Body of pancreas (tissue), 4 donors: ENCODE data around the gene PTEN. TPM values are rescaled to one million over a fixed set of nuclear protein-coding genes. Genes with fewer than 3 reads are reported as not detected.
"Not testable (repeated sequence)": the region's sequence is repeated elsewhere in the genome, so short reads cannot be mapped to it uniquely, and the experiment has no call there.

Experiments
- ATAC-seq: fragments of 150-250 bp; one replicate; pipeline ENCODE4 v1.9.1; 2016
- DNase-seq, 4 donors: peaks; one replicate each; pipeline ENCODE4 v3.0.0-alpha.2; 2019
- H3K27ac ChIP-seq, 4 donors: fragments of 200-600 bp; sonication (generic); 1 replicate in 3 of 4; 2 replicates in 1 of 4; pipeline versions ENCODE4 v1.5.1 to v1.6.1; 2016 to 2019; ENCODE audit warnings: mild to moderate bottlenecking in 1 of 4, mixed read lengths in 1 of 4, moderate library complexity in 1 of 4
- H3K27me3 ChIP-seq, 2 donors: fragments of 200-600 bp; sonication (generic); one replicate each; pipeline ENCODE4 v1.6.0; 2016; ENCODE audit warnings: mild to moderate bottlenecking in 1 of 2
- H3K36me3 ChIP-seq, 2 donors: fragments of 200-600 bp; sonication (generic); replicated peaks in 1 of 2; 2 replicates each; pipeline ENCODE4 v1.5.1; 2016; ENCODE audit warnings: low read depth in 2 of 2; ENCODE audit not compliant: insufficient read depth in 1 of 2
- H3K4me1 ChIP-seq: fragments of 200-600 bp; sonication (generic); one replicate; pipeline ENCODE4 v1.6.0; 2016
- H3K4me3 ChIP-seq, 2 donors: fragments of 200-600 bp; sonication (generic); 1 replicate in 1 of 2; 2 replicates in 1 of 2; pipeline ENCODE4 v1.5.1; 2016 to 2019
- H3K9me3 ChIP-seq, 3 donors: fragments of 200-600 bp; sonication (generic); 1 replicate in 2 of 3; 2 replicates in 1 of 3; pipeline ENCODE4 v1.5.1; 2016
- POLR2A ChIP-seq, 3 donors: fragments of 450-650 bp; IDR thresholded peaks; one replicate each; pipeline ENCODE4 v1.6.1; 2016; ENCODE audit warnings: antibody characterized with exemption in 3 of 3, mild to moderate bottlenecking in 2 of 3
- WGBS, 2 donors: methylation state at CpG; one replicate each; pipeline ENCODE4 v1.1.5; 2017; 5-methylcytosine and 5-hydroxymethylcytosine counted together
- intact Hi-C: fragments of 100-400 bp; cut with DNase I; formaldehyde crosslinking; loops from one replicate; pipeline ENCODE4 v1.15.1; 2023
- total RNA-seq, 2 donors: library from RNA; depleted of rRNA; stranded (reverse); fragments of >200 nt; gene quantifications; one replicate each; pipeline ENCODE4 v1.1.0, GENCODE V29; 2016
- TF ChIP-seq, protein P1 (sequence below), 7 experiments: fragments of 450-650 bp in 4 of 7; fragments of 200-600 bp in 3 of 7; sonication (generic) in 3 of 7; IDR thresholded peaks; one replicate each; pipeline ENCODE4 v1.5.1; 2016 to 2019; ENCODE audit warnings: antibody characterized with exemption in 7 of 7

Gene PTEN
- total RNA-seq, 2 donors from 2014 or later, result 105 to 227 TPM

GRCh38 chr10:87895430-87895829 lies 32.0 kb downstream of the PTEN start:
- DNase-seq, result no peak
- no peak overlapping the region for H3K27ac ChIP-seq
- TF ChIP-seq POLR2A (IDR thresholded peaks at IDR 0.05), result no peak
- TF ChIP-seq, protein P1, sequence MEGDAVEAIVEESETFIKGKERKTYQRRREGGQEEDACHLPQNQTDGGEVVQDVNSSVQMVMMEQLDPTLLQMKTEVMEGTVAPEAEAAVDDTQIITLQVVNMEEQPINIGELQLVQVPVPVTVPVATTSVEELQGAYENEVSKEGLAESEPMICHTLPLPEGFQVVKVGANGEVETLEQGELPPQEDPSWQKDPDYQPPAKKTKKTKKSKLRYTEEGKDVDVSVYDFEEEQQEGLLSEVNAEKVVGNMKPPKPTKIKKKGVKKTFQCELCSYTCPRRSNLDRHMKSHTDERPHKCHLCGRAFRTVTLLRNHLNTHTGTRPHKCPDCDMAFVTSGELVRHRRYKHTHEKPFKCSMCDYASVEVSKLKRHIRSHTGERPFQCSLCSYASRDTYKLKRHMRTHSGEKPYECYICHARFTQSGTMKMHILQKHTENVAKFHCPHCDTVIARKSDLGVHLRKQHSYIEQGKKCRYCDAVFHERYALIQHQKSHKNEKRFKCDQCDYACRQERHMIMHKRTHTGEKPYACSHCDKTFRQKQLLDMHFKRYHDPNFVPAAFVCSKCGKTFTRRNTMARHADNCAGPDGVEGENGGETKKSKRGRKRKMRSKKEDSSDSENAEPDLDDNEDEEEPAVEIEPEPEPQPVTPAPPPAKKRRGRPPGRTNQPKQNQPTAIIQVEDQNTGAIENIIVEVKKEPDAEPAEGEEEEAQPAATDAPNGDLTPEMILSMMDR (IDR thresholded peaks at IDR 0.05), result no peak
- ATAC-seq, result no peak
- peaks cover 19% of the 10 kb centered on the region for H3K4me1 ChIP-seq
- no peaks in the 10 kb centered on the region for H3K27me3 ChIP-seq
- WGBS, 2 donors, result 79% methylated on average over 1 of the region's 1 CpG
- no peaks in the 10 kb centered on the region for H3K9me3 ChIP-seq
- no peaks in the 10 kb centered on the region for H3K36me3 ChIP-seq
- no peak overlapping the region for H3K4me3 ChIP-seq
- intact Hi-C loops, result no loop called here

GRCh38 chr10:87896216-87896615 lies 32.8 kb downstream of the PTEN start:
- Histone ChIP-seq H3K36me3 (no peaks in the 10 kb centered on the region), H3K9me3 (no peaks in the 10 kb centered on the region), H3K4me1 (peaks cover 19% of the 10 kb centered on the region), H3K4me3 (no peak overlapping the region), H3K27me3 (no peaks in the 10 kb centered on the region), H3K27ac (no peak overlapping the region)
- TF ChIP-seq POLR2A (IDR thresholded peaks at IDR 0.05), result no peak
- TF ChIP-seq, protein P1 (IDR thresholded peaks at IDR 0.05), result no peak
- ATAC-seq, result no peak
- intact Hi-C loops, result no loop called here
- WGBS, 2 donors, result 27 to 28% methylated on average over 2 of the region's 2 CpGs
- no peak for DNase-seq

DNA sequence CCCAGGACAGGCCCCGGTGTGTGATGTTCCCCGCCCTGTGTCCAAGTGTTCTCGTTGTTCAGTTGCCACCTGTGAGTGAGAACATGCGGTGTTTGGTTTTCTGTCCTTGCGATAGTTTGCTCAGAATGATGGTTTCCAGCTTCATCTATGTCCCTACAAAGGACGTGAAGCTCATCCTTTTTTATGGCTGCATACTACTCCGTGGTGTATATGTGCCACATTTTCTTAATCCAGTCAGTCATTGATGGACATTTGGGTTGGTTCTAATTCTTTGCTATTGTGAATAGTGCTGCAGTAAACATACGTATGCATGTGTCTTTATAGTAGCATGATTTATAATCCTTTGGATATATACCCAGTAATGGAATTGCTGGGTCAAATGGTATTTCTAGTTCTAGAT lies 34.5 kb downstream of the PTEN start:
- 95 to 97% methylated on average over 8 of the region's 8 CpGs for WGBS, 2 donors
- H3K36me3 ChIP-seq, H3K27me3 ChIP-seq, H3K27ac ChIP-seq, H3K4me3 ChIP-seq, ATAC-seq, DNase-seq, intact Hi-C loops, H3K9me3 ChIP-seq: not testable (repeated sequence)
- H3K4me1 ChIP-seq, result peaks cover 11% of the 10 kb centered on the region

GRCh38 chr10:87903396-87903795 lies 40.0 kb downstream of the PTEN start:
- H3K27ac ChIP-seq, H3K36me3 ChIP-seq, H3K27me3 ChIP-seq, H3K9me3 ChIP-seq, H3K4me3 ChIP-seq, intact Hi-C loops, ATAC-seq, DNase-seq: not testable (repeated sequence)
- H3K4me1 ChIP-seq, result peaks cover 13% of the 10 kb centered on the region
- 93 to 95% methylated on average over 4 to 8 of the region's 8 CpGs for WGBS, 2 donors

DNA sequence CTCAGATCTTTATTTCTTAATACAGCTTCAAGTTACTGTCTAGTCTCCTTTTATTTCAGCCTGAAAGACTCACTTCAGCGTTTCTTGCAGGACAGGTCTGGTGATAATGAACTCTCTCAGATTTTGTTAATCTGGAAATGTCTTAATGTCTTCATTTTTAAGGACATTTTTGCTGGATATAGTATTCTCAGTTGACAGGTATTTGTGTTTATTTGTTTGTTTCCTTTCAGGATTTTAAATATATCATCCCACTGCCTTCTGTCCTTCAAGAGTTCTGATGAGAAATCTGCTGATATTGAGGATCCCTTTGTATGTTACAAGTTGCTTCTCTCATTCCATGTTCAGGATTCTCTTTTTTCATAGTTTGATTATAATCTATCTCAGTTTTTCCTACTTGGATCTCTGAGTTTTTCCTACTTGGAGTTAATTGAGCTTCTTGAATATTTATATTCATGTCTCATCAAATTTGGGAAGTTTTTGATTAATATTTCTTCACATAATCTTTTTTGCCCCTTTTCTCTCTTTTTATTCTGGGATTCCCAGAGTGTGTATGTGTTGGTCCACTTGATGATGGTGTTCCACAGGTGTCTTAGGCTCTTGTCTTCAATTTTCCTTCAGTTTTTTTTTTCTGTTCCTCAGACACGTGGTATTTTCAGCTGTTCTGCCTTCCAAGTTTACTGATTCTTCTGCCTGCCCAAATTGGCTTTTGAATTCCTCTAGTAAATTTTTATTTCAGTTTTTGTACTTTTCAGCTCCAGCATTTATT lies 49.9 kb downstream of the PTEN start:
- H3K27ac ChIP-seq, result no peak overlapping the region
- DNase-seq (no peak), ATAC-seq (no peak)
- no peaks in the 10 kb centered on the region for H3K36me3 ChIP-seq
- H3K27me3 ChIP-seq, result no peaks in the 10 kb centered on the region
- no peak for TF ChIP-seq POLR2A (IDR thresholded peaks at IDR 0.05)
- TF ChIP-seq, protein P1 (IDR thresholded peaks at IDR 0.05), result no peak
- peaks cover 25% of the 10 kb centered on the region for H3K4me1 ChIP-seq
- WGBS, 2 donors, result 87 to 97% methylated on average over 2 of the region's 2 CpGs
- peaks cover 0 to 6% (median 0%) of the 10 kb centered on the region in 3 donors for H3K9me3 ChIP-seq
- intact Hi-C loops, result no loop called here
- no peak overlapping the region for H3K4me3 ChIP-seq

GRCh38 chr10:87915406-87915805 lies 52.0 kb downstream of the PTEN start:
- Histone ChIP-seq H3K4me3 (no peak overlapping the region), H3K4me1 (peaks cover 39% of the 10 kb centered on the region), H3K36me3 (no peaks in the 10 kb centered on the region), H3K27me3 (no peaks in the 10 kb centered on the region), H3K27ac (no peak overlapping the region), H3K9me3 (peaks cover 0 to 6% (median 0%) of the 10 kb centered on the region in 3 donors)
- 92 to 94% methylated on average over 4 of the region's 4 CpGs for WGBS, 2 donors
- no peak for DNase-seq
- no peak for TF ChIP-seq POLR2A (IDR thresholded peaks at IDR 0.05)
- TF ChIP-seq, protein P1 (IDR thresholded peaks at IDR 0.05), result no peak
- ATAC-seq, result no peak
- intact Hi-C loops, result no loop called here
